OCI-LY7 (cell line): ENCODE data around the gene USH2A. TPM values are rescaled to one million over a fixed set of nuclear protein-coding genes. Genes with fewer than 3 reads are reported as not detected.

Experiments used
- BruUV-seq: library from RNA; stranded (reverse); fragments of 400-500 nt; replicated peaks from 2 replicates; lab custom pipeline; 2021; lab: Mats Ljungman, UMichigan
- CTCF ChIA-PET: fragments of 300-600 bp; sonication (Branson Sonifier 250); formaldehyde crosslinking; loops from one replicate; lab custom pipeline; 2022; ENCODE audit warnings: antibody characterized with exemption; ENCODE audit not compliant: unreplicated experiment; lab: Charles Lee
- POLR2A ChIA-PET: fragments of 300-600 bp; sonication (Branson Sonifier 250); formaldehyde crosslinking; loops from one replicate; lab custom pipeline; 2022; ENCODE audit warnings: antibody characterized with exemption; lab: Charles Lee
- DNase-seq: peaks from one replicate; pipeline ENCODE4 v3.0.0-alpha.2; 2015; ENCODE audit warnings: low spot score
- H2AFZ ChIP-seq: fragments of 200-600 bp; sonication (generic), shearing (Covaris generic); 2 replicates; pipeline ENCODE4 v1.6.1; 2014; ENCODE audit warnings: mild to moderate bottlenecking, antibody characterized with exemption, low read length, moderate library complexity
- H3K27ac ChIP-seq: fragments of 200-600 bp; sonication (generic); 2 replicates; pipeline ENCODE4 v1.5.1; 2014; ENCODE audit warnings: mixed run types, low read depth, mild to moderate bottlenecking, moderate library complexity, low read length, inconsistent platforms; ENCODE audit not compliant: poor library complexity, severe bottlenecking
- H3K36me3 ChIP-seq: fragments of 200-600 bp; sonication (generic); 2 replicates; pipeline ENCODE4 v1.6.1; 2014; ENCODE audit warnings: mild to moderate bottlenecking, antibody characterized with exemption, low read length, moderate library complexity, mixed read lengths; ENCODE audit not compliant: insufficient read depth
- H3K4me1 ChIP-seq: fragments of 200-600 bp; sonication (generic); 2 replicates; pipeline ENCODE4 v1.5.1; 2014; ENCODE audit warnings: mild to moderate bottlenecking, low read length; ENCODE audit not compliant: insufficient read depth, poor library complexity, severe bottlenecking
- H3K4me2 ChIP-seq: fragments of 200-600 bp; sonication (generic); 2 replicates; pipeline ENCODE4 v1.6.1; 2014; ENCODE audit warnings: mild to moderate bottlenecking, low read length
- H3K4me3 ChIP-seq: fragments of 200-600 bp; sonication (generic); 2 replicates; pipeline ENCODE4 v1.5.1; 2014; ENCODE audit warnings: mild to moderate bottlenecking, low read depth, low read length; ENCODE audit not compliant: poor library complexity, severe bottlenecking
- H3K79me2 ChIP-seq: fragments of 200-600 bp; sonication (generic); 2 replicates; pipeline ENCODE4 v1.6.1; 2016; ENCODE audit warnings: low read depth, mild to moderate bottlenecking, low read length, moderate library complexity, mixed read lengths; ENCODE audit not compliant: insufficient read depth
- H3K9me2 ChIP-seq: fragments of 200-600 bp; sonication (generic); 2 replicates; pipeline ENCODE4 v1.6.1; 2016; ENCODE audit warnings: mild to moderate bottlenecking, low read length, mixed read lengths; ENCODE audit not compliant: insufficient read depth
- H3K9me3 ChIP-seq: fragments of 200-600 bp; sonication (generic); 2 replicates; pipeline ENCODE4 v1.6.1; 2014; ENCODE audit warnings: mild to moderate bottlenecking, mixed run types, low read length, mixed read lengths
- H4K20me1 ChIP-seq: fragments of 200-600 bp; sonication (generic); 2 replicates; pipeline ENCODE4 v1.6.1; 2014; ENCODE audit warnings: mild to moderate bottlenecking, antibody characterized with exemption, low read length, moderate library complexity, mixed read lengths; ENCODE audit not compliant: insufficient read depth
- EZH2phosphoT487 ChIP-seq: fragments of 200-600 bp; sonication (generic); IDR thresholded peaks from 2 replicates; pipeline ENCODE4 v1.6.1; 2018; ENCODE audit warnings: low read depth, borderline replicate concordance, mild to moderate bottlenecking, mixed run types, antibody characterized with exemption, low read length, moderate library complexity, mixed read lengths
- intact Hi-C: fragments of 100-400 bp; cut with micrococcal nuclease; formaldehyde crosslinking; loops from one replicate; pipeline ENCODE4 v1.10.0; 2022; ENCODE audit not compliant: unreplicated experiment
- total RNA-seq, 2 experiments: library from RNA; depleted of rRNA in 1 of 2; stranded (reverse); fragments of >200 nt in 1 of 2; shearing (Covaris generic) in 1 of 2; gene quantifications; 2 replicates each; pipeline ENCODE4 v1.2.3, GENCODE V29; 2014 to 2022
- TF ChIP-seq, protein P1 (sequence below): fragments of 200-600 bp; sonication (generic); conservative IDR thresholded peaks from 2 replicates; pipeline ENCODE4 v1.5.1; 2014; ENCODE audit warnings: mild to moderate bottlenecking, antibody characterized with exemption, low read length, moderate library complexity, mixed read lengths

The USH2A gene
- total RNA-seq, 2 experiments from 2014 or later: not detected

DNA sequence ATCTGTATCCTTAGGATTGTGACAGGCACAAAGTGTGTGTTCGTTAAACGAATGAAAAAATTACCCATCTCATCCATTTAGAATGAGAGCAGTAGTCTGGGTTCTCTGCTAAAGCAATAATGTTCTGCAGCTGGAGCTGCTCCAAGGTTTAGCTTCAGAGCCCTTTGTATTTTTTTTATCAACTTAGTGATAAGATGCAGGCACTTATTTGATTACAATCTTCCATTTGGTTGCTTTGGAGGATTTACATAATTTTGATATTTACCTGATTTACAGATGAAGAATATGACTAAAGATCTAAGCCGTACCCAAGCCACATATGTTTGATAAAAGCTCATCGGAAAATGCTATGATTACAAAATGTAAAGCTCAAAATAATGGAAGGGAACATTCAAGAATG is 654.9 kb downstream of the USH2A start:
- CTCF ChIA-PET: no interaction called here
- H3K9me2 ChIP-seq: no peaks in the 10 kb centered on the region
- no peaks in the 10 kb centered on the region for H3K79me2 ChIP-seq
- no peak overlapping the region for H3K4me2 ChIP-seq
- H3K4me3 ChIP-seq: no peak overlapping the region
- H3K9me3 ChIP-seq: no peaks in the 10 kb centered on the region
- DNase-seq: no peak
- TF ChIP-seq, protein P1, sequence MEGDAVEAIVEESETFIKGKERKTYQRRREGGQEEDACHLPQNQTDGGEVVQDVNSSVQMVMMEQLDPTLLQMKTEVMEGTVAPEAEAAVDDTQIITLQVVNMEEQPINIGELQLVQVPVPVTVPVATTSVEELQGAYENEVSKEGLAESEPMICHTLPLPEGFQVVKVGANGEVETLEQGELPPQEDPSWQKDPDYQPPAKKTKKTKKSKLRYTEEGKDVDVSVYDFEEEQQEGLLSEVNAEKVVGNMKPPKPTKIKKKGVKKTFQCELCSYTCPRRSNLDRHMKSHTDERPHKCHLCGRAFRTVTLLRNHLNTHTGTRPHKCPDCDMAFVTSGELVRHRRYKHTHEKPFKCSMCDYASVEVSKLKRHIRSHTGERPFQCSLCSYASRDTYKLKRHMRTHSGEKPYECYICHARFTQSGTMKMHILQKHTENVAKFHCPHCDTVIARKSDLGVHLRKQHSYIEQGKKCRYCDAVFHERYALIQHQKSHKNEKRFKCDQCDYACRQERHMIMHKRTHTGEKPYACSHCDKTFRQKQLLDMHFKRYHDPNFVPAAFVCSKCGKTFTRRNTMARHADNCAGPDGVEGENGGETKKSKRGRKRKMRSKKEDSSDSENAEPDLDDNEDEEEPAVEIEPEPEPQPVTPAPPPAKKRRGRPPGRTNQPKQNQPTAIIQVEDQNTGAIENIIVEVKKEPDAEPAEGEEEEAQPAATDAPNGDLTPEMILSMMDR: no peak
- no peak for TF ChIP-seq EZH2phosphoT487
- intact Hi-C loops: no loop called here
- no peaks in the 10 kb centered on the region for H3K4me1 ChIP-seq
- no peak overlapping the region for H2AFZ ChIP-seq
- no TSS peak for BruUV-seq
- no peak overlapping the region for H3K27ac ChIP-seq
- no peaks in the 10 kb centered on the region for H4K20me1 ChIP-seq
- POLR2A ChIA-PET: interaction anchor here (0.6 kb wide), 2 partner anchors 16 to 847 kb away, joined by 3 to 4 read pairs; no protein-coding TSS in a partner anchor
- H3K36me3 ChIP-seq: no peaks in the 10 kb centered on the region

DNA sequence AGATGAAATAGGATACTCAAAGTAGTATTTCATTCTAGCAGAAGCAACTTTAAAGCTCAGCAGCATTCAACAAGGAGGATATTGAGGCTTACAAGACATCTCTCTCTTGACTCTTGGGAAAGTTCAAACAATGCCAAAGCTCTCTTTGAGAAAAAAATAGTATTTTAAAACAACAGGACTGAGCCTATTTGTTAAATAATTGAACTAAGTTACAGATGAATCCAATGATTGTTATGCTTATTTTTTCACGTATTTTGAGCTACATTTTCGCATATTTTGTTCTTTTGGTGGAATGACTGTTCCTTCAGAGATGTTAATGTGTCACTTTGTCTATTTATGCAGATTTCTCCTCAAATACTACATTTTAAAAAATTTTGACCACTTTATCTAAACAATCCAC is 655.5 kb downstream of the USH2A start:
- Histone ChIP-seq H3K9me3 (no peaks in the 10 kb centered on the region), H3K27ac (no peak overlapping the region), H3K79me2 (no peaks in the 10 kb centered on the region), H3K4me2 (no peak overlapping the region), H3K36me3 (no peaks in the 10 kb centered on the region), H3K4me1 (no peaks in the 10 kb centered on the region), H2AFZ (no peak overlapping the region), H4K20me1 (no peaks in the 10 kb centered on the region), H3K9me2 (no peaks in the 10 kb centered on the region), H3K4me3 (no peak overlapping the region)
- BruUV-seq: no TSS peak
- intact Hi-C loops: no loop called here
- ChIA-PET CTCF (no interaction called here), POLR2A (interaction anchor here (0.6 kb wide), 1 partner anchor 847 kb away, joined by 4 read pairs; no protein-coding TSS in a partner anchor)
- no peak for DNase-seq
- TF ChIP-seq, protein P1: no peak
- no peak for TF ChIP-seq EZH2phosphoT487

DNA sequence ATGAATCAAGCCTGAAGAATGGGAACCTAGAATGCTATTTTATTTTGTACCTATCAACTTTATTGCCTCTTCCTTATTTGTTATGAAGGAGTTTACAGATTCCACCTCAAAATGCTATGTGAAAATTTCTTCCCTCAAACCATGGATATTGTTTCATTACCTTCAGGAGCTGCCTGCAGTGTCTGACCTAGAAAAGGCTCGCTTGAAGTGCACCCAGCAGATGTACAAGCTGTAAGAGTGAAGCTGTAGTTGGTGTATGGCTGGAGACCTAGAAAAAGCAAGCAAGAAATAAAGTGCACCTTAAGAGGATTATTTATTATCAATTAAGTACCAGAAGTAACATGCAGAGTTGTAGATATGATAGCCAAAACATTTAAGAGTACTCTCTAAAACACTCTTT is 656.7 kb downstream of the USH2A start:
- Histone ChIP-seq H2AFZ (no peak overlapping the region), H3K79me2 (no peaks in the 10 kb centered on the region), H3K36me3 (no peaks in the 10 kb centered on the region), H4K20me1 (no peaks in the 10 kb centered on the region), H3K4me1 (no peaks in the 10 kb centered on the region), H3K27ac (no peak overlapping the region), H3K9me2 (no peaks in the 10 kb centered on the region), H3K4me2 (no peak overlapping the region), H3K4me3 (no peak overlapping the region), H3K9me3 (no peaks in the 10 kb centered on the region)
- POLR2A ChIA-PET: no interaction called here
- CTCF ChIA-PET: no interaction called here
- no peak for DNase-seq
- no TSS peak for BruUV-seq
- TF ChIP-seq, protein P1: no peak
- no peak for TF ChIP-seq EZH2phosphoT487
- intact Hi-C loops: no loop called here
